Measurements from ENCODE around the gene ANOS1. TPM values are rescaled to one million over a fixed set of nuclear protein-coding genes. Genes with fewer than 3 reads are reported as not detected.

The ANOS1 gene
- total and polyA plus RNA-seq, 4 donors: 6.0 to 44.2 (median 22.2) TPM

DNA sequence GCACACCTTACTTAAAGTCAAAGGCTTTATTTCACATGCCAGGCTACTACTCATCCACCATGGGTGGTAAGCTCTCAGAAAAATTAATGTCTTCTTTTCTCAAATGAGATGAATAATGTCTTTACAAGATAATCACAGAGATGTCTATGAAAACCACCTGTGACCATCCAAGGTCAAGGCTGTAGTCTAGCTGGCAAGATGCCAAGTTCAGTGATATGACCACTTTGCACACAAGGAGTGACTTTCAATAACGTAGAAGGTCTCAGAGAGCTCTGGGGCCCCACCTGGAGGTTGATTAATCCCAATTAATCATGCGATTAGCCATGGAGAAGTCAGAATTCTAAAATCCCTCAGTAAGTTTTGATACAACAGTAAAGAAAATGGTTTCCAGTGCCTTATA is 20.5 kb downstream of the ANOS1 start:
- no peak overlapping the region for H3K9ac ChIP-seq (ENCODE audit: insufficient read depth in 1 of 2, low read length in 2 of 2)
- H3K4me1 ChIP-seq (ENCODE audit: control insufficient read depth in 5 of 5, insufficient read depth in 5 of 5, low read length in 5 of 5): no peaks in the 10 kb centered on the region
- DNase-seq: no peak
- ATAC-seq (ENCODE audit: insufficient read depth, low FRiP score): no peak
- H3K27ac ChIP-seq (ENCODE audit: low read depth in 1 of 2, low read length in 1 of 2): no peak overlapping the region
- 66 to 89% methylated on average over 2 of the region's 2 CpGs for WGBS, 2 donors
- no peaks in the 10 kb centered on the region for H3K36me3 ChIP-seq (ENCODE audit: control insufficient read depth in 4 of 4, insufficient read depth in 4 of 4, low read length in 4 of 4)
- TF ChIP-seq, protein P1, sequence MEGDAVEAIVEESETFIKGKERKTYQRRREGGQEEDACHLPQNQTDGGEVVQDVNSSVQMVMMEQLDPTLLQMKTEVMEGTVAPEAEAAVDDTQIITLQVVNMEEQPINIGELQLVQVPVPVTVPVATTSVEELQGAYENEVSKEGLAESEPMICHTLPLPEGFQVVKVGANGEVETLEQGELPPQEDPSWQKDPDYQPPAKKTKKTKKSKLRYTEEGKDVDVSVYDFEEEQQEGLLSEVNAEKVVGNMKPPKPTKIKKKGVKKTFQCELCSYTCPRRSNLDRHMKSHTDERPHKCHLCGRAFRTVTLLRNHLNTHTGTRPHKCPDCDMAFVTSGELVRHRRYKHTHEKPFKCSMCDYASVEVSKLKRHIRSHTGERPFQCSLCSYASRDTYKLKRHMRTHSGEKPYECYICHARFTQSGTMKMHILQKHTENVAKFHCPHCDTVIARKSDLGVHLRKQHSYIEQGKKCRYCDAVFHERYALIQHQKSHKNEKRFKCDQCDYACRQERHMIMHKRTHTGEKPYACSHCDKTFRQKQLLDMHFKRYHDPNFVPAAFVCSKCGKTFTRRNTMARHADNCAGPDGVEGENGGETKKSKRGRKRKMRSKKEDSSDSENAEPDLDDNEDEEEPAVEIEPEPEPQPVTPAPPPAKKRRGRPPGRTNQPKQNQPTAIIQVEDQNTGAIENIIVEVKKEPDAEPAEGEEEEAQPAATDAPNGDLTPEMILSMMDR (IDR thresholded peaks at IDR 0.05; ENCODE audit: control extremely low read depth, extremely low read depth): no peak
- peaks cover 0 to under 1% (median 0%) of the 10 kb centered on the region in 4 donors for H3K9me3 ChIP-seq (ENCODE audit: control insufficient read depth in 4 of 4, insufficient read depth in 3 of 4, low read length in 3 of 4)
- peaks cover 0 to 9% (median 0%) of the 10 kb centered on the region in 3 donors for H3K27me3 ChIP-seq (ENCODE audit: control insufficient read depth in 3 of 3, insufficient read depth in 3 of 3, low read length in 2 of 3)
- H3K4me3 ChIP-seq: no peak overlapping the region

GRCh38 chrX:8704184-8704583 is 27.8 kb downstream of the ANOS1 start:
- no peaks in the 10 kb centered on the region for H3K4me1 ChIP-seq (ENCODE audit: control insufficient read depth in 5 of 5, insufficient read depth in 5 of 5, low read length in 5 of 5)
- no peak overlapping the region for H3K4me3 ChIP-seq
- H3K9me3 ChIP-seq (ENCODE audit: control insufficient read depth in 4 of 4, insufficient read depth in 3 of 4, low read length in 3 of 4): no peaks in the 10 kb centered on the region
- peaks cover 0 to 33% (median 11%) of the 10 kb centered on the region in 3 donors for H3K27me3 ChIP-seq (ENCODE audit: control insufficient read depth in 3 of 3, insufficient read depth in 3 of 3, low read length in 2 of 3)
- no peak overlapping the region for H3K9ac ChIP-seq (ENCODE audit: insufficient read depth in 1 of 2, low read length in 2 of 2)
- ATAC-seq (ENCODE audit: insufficient read depth, low FRiP score) (no peak), DNase-seq (no peak)
- 85 to 86% methylated on average over 2 of the region's 2 CpGs for WGBS, 2 donors
- TF ChIP-seq, protein P1 (IDR thresholded peaks at IDR 0.05; ENCODE audit: control extremely low read depth, extremely low read depth): no peak
- no peaks in the 10 kb centered on the region for H3K36me3 ChIP-seq (ENCODE audit: control insufficient read depth in 4 of 4, insufficient read depth in 4 of 4, low read length in 4 of 4)
- H3K27ac ChIP-seq (ENCODE audit: low read depth in 1 of 2, low read length in 1 of 2): no peak overlapping the region

- Histone ChIP-seq H3K9me3 (ENCODE audit: control insufficient read depth in 4 of 4, insufficient read depth in 3 of 4, low read length in 3 of 4) (no peaks in the 10 kb centered on the region), H3K9ac (ENCODE audit: insufficient read depth in 1 of 2, low read length in 2 of 2) (no peak overlapping the region), H3K27ac (ENCODE audit: low read depth in 1 of 2, low read length in 1 of 2) (no peak overlapping the region), H3K4me3 (no peak overlapping the region), H3K27me3 (ENCODE audit: control insufficient read depth in 3 of 3, insufficient read depth in 3 of 3, low read length in 2 of 3) (peaks cover 0 to 23% (median 11%) of the 10 kb centered on the region in 3 donors), H3K4me1 (ENCODE audit: control insufficient read depth in 5 of 5, insufficient read depth in 5 of 5, low read length in 5 of 5) (no peaks in the 10 kb centered on the region), H3K36me3 (ENCODE audit: control insufficient read depth in 4 of 4, insufficient read depth in 4 of 4, low read length in 4 of 4) (peaks cover 0 to 2% (median 0%) of the 10 kb centered on the region in 4 donors)
- no peak for DNase-seq
- no peak for ATAC-seq (ENCODE audit: insufficient read depth, low FRiP score)
- TF ChIP-seq, protein P1 (IDR thresholded peaks at IDR 0.05; ENCODE audit: control extremely low read depth, extremely low read depth): no peak
- WGBS, 2 donors: 93 to 100% methylated on average over 1 of the region's 1 CpG
These were observed 39.1 kb downstream of the ANOS1 start for GRCh38 chrX:8692871-8693270.

- peaks cover 0 to 2% (median 0%) of the 10 kb centered on the region in 4 donors for H3K36me3 ChIP-seq (ENCODE audit: control insufficient read depth in 4 of 4, insufficient read depth in 4 of 4, low read length in 4 of 4)
- peaks cover 0 to 2% (median 0%) of the 10 kb centered on the region in 5 donors for H3K4me1 ChIP-seq (ENCODE audit: control insufficient read depth in 5 of 5, insufficient read depth in 5 of 5, low read length in 5 of 5)
- ATAC-seq (ENCODE audit: insufficient read depth, low FRiP score): no peak
- no peak overlapping the region for H3K9ac ChIP-seq (ENCODE audit: insufficient read depth in 1 of 2, low read length in 2 of 2)
- H3K27me3 ChIP-seq (ENCODE audit: control insufficient read depth in 3 of 3, insufficient read depth in 3 of 3, low read length in 2 of 3): peaks cover 0 to 17% (median 13%) of the 10 kb centered on the region in 3 donors
- no peaks in the 10 kb centered on the region for H3K9me3 ChIP-seq (ENCODE audit: control insufficient read depth in 4 of 4, insufficient read depth in 3 of 4, low read length in 3 of 4)
- H3K4me3 ChIP-seq: no peak overlapping the region
- no peak for DNase-seq
- H3K27ac ChIP-seq (ENCODE audit: low read depth in 1 of 2, low read length in 1 of 2): no peak overlapping the region
- TF ChIP-seq, protein P1 (IDR thresholded peaks at IDR 0.05; ENCODE audit: control extremely low read depth, extremely low read depth): no peak
- WGBS, 2 donors: 74% methylated on average over 3 of the region's 3 CpGs
These were observed 42.5 kb downstream of the ANOS1 start for GRCh38 chrX:8689473-8689872.

All from lung (tissue), 12 donors.